ENCODE measurements around the gene NCR3LG1.

GRCh38 chr11:17369684-17370243 lies 18.2 kb downstream of the NCR3LG1 start:
- TF ChIP-seq CTCF (IDR thresholded peaks at IDR 0.05) = no peak
- no peak for TF ChIP-seq POLR2A (IDR thresholded peaks at IDR 0.05)
